Pons (tissue), 1 donor: Measurements from ENCODE around the gene NAPSA.
"Not testable (repeated sequence)": the region's sequence is repeated elsewhere in the genome, so short reads cannot be mapped to it uniquely, and the experiment has no call there.

Source experiments
- DNase-seq: peaks from one replicate; pipeline ENCODE4 v3.0.0-alpha.2; 2016; ENCODE audit warnings: low spot score

NAPSA gene

GRCh38 chr19:50365434-50366306 is at the start of gene NAPSA:
TSS of gene NAPSA (minus strand) at chr19:50365639. CDS start at chr19:50365621, 18 bp downstream.
- DNase-seq: no peak

- no peak for DNase-seq
Measured at GRCh38 chr19:50413531-50413930, 48.1 kb upstream of the NAPSA start.

GRCh38 chr19:50413096-50413495 is 47.7 kb upstream of the NAPSA start:
- DNase-seq: no peak

GRCh38 chr19:50412419-50412818 is 47.0 kb upstream of the NAPSA start:
- no peak for DNase-seq

- no peak for DNase-seq
Measured at GRCh38 chr19:50410109-50410508, 44.7 kb upstream of the NAPSA start.

GRCh38 chr19:50409347-50409746 is 43.9 kb upstream of the NAPSA start:
- DNase-seq: no peak

GRCh38 chr19:50406829-50407228 is 41.4 kb upstream of the NAPSA start:
- no peak for DNase-seq

GRCh38 chr19:50406156-50406820 is 40.8 kb upstream of the NAPSA start:
- no peak for DNase-seq

- DNase-seq: no peak
Measured at GRCh38 chr19:50402544-50403301, 37.3 kb upstream of the NAPSA start.

GRCh38 chr19:50401605-50402450 is 36.4 kb upstream of the NAPSA start:
- no peak for DNase-seq

GRCh38 chr19:50399368-50399745 is 33.9 kb upstream of the NAPSA start:
- no peak for DNase-seq

- DNase-seq: no peak
Measured at GRCh38 chr19:50398675-50399367, 33.4 kb upstream of the NAPSA start.

GRCh38 chr19:50394017-50394416 is 28.6 kb upstream of the NAPSA start:
- no peak for DNase-seq

GRCh38 chr19:50393589-50393988 is 28.1 kb upstream of the NAPSA start:
- no peak for DNase-seq

- no peak for DNase-seq
Measured at GRCh38 chr19:50392759-50393158, 27.3 kb upstream of the NAPSA start.

GRCh38 chr19:50390952-50391351 is 25.5 kb upstream of the NAPSA start:
- not testable (repeated sequence) for DNase-seq

- not testable (repeated sequence) for DNase-seq
Measured at GRCh38 chr19:50390295-50390694, 24.9 kb upstream of the NAPSA start.

GRCh38 chr19:50387868-50388245 is 22.4 kb upstream of the NAPSA start:
- DNase-seq: no peak

GRCh38 chr19:50387176-50387867 is 21.9 kb upstream of the NAPSA start:
- no peak for DNase-seq
